Measurements from ENCODE around the gene MANSC1.

The MANSC1 gene

DNA sequence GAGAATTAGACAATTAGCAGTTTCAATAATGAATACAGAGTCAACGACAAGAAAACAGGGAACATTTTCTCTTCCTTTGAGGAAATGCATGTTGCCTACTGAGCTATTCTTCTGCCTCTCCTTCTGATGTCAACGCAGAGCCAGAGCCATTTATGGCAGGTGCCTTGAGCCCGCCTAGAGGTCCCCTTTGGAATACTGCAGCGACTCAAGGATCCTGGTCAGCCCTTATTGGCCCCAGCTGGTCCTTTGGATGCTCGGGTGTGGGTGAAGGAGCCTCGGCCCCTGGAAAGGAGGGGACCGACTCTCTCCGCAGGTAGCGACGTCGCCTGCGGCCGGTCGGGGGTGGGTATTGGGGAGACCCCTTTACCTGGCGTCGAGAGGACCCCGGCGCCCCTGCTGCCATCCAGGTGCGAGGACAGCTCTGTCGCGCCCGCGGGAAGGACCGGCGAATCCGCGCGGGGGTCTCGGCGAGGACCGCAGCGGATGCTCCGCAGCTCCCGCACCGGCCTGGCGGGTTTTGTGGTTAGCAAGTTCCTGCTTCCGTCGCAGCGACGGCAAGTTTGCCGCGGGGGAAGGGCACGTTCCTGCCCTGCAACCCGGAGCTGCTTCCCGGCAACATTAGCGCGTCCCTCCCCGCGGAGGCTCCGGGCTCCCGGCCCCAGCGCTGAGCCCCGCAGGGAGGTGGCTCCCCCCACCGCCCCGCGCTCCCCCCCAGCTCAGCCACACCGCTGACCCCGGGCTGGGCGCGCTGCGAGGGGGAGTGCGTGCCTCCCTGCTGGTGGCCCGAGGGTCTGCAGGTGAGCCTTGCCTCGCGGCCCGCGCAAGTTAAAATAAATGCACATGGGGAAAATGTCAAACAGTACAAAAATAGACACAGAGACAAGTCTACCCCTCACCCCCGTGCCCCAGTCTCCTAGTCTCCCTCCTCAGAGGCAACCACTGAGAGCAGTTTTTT lies at the start of gene MANSC1:
MANSC1 (minus strand) TSS at position 532 of the 955 bp plus-strand sequence. CDS start 6,928 bp downstream, outside the sequence.
- no peak for DNase-seq (ENCODE audit: extremely low read depth, low read depth)
- TF ChIP-seq, protein P1, sequence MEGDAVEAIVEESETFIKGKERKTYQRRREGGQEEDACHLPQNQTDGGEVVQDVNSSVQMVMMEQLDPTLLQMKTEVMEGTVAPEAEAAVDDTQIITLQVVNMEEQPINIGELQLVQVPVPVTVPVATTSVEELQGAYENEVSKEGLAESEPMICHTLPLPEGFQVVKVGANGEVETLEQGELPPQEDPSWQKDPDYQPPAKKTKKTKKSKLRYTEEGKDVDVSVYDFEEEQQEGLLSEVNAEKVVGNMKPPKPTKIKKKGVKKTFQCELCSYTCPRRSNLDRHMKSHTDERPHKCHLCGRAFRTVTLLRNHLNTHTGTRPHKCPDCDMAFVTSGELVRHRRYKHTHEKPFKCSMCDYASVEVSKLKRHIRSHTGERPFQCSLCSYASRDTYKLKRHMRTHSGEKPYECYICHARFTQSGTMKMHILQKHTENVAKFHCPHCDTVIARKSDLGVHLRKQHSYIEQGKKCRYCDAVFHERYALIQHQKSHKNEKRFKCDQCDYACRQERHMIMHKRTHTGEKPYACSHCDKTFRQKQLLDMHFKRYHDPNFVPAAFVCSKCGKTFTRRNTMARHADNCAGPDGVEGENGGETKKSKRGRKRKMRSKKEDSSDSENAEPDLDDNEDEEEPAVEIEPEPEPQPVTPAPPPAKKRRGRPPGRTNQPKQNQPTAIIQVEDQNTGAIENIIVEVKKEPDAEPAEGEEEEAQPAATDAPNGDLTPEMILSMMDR (IDR thresholded peaks at IDR 0.05; ENCODE audit: low read depth, low read length) = peak; percentile 9

DNA sequence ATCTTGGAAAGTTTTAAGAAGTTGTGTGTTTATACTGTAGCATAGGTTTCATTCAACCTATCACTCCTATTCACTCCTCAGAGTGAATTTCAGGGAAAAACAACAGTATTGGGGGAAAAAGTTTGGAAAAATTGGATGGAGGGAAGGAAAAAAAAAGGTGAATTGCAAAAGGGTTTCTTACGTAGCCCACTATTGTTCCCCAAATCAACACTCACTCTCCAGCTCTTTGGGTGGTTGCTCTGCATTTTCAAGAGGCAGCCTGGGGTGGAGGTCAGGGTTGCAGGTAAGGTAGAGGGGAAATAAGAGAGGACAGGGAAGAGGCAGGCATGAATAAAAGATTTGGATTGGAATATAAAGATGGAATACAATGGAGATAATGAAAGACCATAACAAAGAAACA lies 49.1 kb upstream of the MANSC1 start:
- DNase-seq (ENCODE audit: extremely low read depth, low read depth) = no peak
- TF ChIP-seq, protein P1 (IDR thresholded peaks at IDR 0.05; ENCODE audit: low read depth, low read length) = no peak

DNA sequence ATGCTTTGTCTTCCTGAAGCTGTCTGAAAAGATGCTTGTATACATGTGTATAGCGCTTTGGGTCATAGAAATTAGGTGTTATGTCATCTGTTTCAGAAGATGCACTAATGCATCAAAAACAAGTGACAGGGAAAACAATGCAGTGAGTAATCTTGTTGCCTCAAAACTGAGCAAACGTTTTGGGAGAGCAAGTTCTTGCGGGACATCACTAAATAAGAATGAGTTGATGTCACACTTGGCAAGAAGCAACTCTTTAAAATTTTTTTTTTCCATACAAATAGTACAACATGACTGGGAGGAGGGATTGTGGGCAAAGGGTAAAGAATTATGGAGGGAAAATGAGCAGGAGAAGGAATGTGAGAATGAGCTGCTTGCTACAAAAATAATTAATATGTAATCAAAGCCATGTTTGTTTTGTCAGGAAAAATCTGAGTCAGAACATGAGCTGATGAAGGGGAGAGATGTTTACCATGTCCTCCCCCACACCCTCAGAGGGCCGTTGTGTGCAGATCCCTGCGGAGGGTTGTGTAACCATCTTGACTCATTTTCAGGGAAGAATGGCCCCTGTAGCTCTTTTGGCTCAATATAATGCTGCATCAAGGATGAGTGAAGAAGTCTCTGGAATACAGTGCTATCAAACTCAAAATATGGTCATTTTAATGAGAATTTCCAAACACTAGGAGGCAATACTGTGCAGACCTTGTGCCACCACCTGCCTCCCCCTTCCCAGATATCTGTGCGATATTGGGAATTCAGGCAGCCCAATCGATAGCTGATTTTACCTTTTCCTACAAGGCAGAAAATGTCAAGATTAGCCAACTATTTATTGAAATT lies 48.2 kb upstream of the MANSC1 start:
- TF ChIP-seq, protein P1 (IDR thresholded peaks at IDR 0.05; ENCODE audit: low read depth, low read length) = no peak
- peak; percentile 92 for DNase-seq (ENCODE audit: extremely low read depth, low read depth)

DNA sequence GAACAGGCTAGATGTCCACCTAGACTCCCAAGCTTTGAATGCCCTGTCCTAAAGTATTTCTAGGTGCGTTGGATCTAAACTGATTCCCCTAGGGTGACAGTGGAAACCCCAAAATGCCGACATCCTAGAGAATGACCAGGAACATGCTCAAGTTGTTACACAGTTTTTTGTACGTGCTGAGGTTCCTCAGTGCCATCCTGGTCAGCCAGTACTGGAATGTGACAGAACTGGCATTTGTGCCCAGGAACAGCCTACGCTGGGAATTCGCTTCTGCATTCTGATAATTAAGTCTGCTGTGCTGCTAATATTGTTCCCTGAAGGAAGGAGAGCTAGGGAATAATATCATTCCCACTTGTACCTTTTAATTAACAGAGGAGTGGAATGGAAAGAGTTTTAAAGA lies 47.1 kb upstream of the MANSC1 start:
- TF ChIP-seq, protein P1 (IDR thresholded peaks at IDR 0.05; ENCODE audit: low read depth, low read length) = no peak
- no peak for DNase-seq (ENCODE audit: extremely low read depth, low read depth)

DNA sequence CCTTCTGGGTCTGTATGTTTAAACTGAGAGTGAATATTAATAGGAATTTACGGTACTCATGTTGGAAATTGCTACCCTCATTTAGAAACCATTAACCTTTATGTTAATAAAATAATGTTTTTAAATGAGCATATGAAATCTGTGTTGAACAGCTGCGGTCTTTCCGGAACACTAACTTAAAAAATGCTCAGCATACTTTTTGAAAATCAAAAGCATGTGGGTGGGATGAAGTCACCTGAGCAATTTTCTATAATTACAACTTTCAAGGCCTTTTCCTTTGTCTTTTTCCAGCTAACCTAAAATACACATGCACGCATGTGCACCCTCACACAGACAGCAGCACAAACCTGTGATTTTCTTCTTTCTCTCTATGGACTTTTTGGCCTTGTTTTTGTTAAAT lies 46.7 kb upstream of the MANSC1 start:
- TF ChIP-seq, protein P1 (IDR thresholded peaks at IDR 0.05; ENCODE audit: low read depth, low read length) = no peak
- no peak for DNase-seq (ENCODE audit: extremely low read depth, low read depth)

DNA sequence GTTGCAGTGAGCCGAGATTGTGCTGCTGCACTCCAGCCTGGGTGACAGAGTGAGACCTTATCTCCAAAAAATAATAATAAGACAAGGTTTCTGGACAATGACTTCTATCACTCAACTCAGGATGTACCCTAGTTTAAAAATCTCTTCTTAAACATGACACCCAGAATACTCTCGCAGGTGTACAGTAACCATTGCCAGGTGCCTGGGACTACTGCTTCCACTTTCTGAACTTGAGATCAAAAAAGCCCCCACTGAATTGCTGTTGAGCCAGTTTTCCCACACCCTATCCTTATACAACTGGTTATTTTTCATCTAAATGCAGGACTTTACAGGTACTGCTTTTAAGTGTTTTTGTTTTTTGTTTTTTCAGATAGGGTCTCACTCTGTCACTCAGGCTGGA lies 43.1 kb upstream of the MANSC1 start:
- TF ChIP-seq, protein P1 (IDR thresholded peaks at IDR 0.05; ENCODE audit: low read depth, low read length) = no peak

More for the DNA sequence above, 43.1 kb upstream of the MANSC1 start:
- no peak for DNase-seq (ENCODE audit: extremely low read depth, low read depth)

All from AG09319 (cell line).